ENCODE measurements around the gene RIMS3. TPM values are rescaled to one million over a fixed set of nuclear protein-coding genes. Genes with fewer than 3 reads are reported as not detected.

RIMS3 gene
- total and polyA plus RNA-seq, 9 donors = 1.3 to 12.6 (median 4.4) TPM

DNA sequence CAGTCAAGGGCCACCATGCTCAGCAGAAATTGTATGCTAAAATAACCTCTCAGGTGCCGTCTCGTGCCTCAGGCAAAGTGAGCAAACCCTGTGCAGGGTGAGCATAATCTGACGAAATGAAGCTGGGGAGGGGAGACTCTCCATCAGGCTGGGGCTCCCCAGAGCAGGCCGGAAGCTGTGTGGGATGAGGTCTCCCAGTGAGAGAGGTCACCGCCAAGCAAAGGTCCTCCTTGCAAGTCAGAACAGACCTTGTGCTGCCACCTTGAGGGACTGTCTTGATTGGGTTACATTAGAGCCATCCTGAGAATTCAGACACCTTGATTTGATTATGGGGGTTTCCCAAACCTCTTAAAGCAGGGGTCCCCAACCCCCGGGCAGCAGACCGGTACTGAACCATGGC is 69.9 kb downstream of the RIMS3 start:
- TF ChIP-seq EP300 (IDR thresholded peaks at IDR 0.05) (no peak), POLR2A (IDR thresholded peaks at IDR 0.05) (no peak), CTCF (IDR thresholded peaks at IDR 0.05) (no peak)
- 87 to 94% (median 93%) methylated on average over 7 of the region's 7 CpGs for WGBS, 3 donors
- Histone ChIP-seq H3K9me3 (no peaks in the 10 kb centered on the region), H3K27ac (no peak overlapping the region), H3K36me3 (no peaks in the 10 kb centered on the region), H3K4me3 (no peak overlapping the region), H3K4me1 (ENCODE audit: insufficient read depth) (no peaks in the 10 kb centered on the region), H3K27me3 (no peaks in the 10 kb centered on the region)
- no peak for DNase-seq
- intact Hi-C loops (cut with DNase I) = loop anchor here in 1 of 4 donors (10.0 kb wide), 1 partner anchor 249 kb away; no protein-coding TSS in a partner anchor

- no peaks in the 10 kb centered on the region for H3K4me1 ChIP-seq (ENCODE audit: insufficient read depth)
- H3K27me3 ChIP-seq = no peaks in the 10 kb centered on the region
- intact Hi-C loops (cut with DNase I) = loop anchor here in 1 of 4 donors (10.0 kb wide), 1 partner anchor 251 kb away; no protein-coding TSS in a partner anchor
- WGBS, 3 donors = 41 to 56% (median 47%) methylated on average over 3 of the region's 3 CpGs
- no peaks in the 10 kb centered on the region for H3K36me3 ChIP-seq
- H3K4me3 ChIP-seq = no peak overlapping the region
- H3K9me3 ChIP-seq = no peaks in the 10 kb centered on the region
- no peak for DNase-seq
- no peak overlapping the region for H3K27ac ChIP-seq
- no peak for TF ChIP-seq CTCF (IDR thresholded peaks at IDR 0.05)
- TF ChIP-seq EP300 (IDR thresholded peaks at IDR 0.05) = no peak
- TF ChIP-seq POLR2A (IDR thresholded peaks at IDR 0.05) = no peak
Observed at GRCh38 chr1:40594187-40594531, 71.3 kb downstream of the RIMS3 start.

- TF ChIP-seq CTCF (IDR thresholded peaks at IDR 0.05) (no peak), POLR2A (IDR thresholded peaks at IDR 0.05) (no peak), EP300 (IDR thresholded peaks at IDR 0.05) (no peak)
Observed at GRCh38 chr1:40593449-40594186, 71.9 kb downstream of the RIMS3 start.

DNA sequence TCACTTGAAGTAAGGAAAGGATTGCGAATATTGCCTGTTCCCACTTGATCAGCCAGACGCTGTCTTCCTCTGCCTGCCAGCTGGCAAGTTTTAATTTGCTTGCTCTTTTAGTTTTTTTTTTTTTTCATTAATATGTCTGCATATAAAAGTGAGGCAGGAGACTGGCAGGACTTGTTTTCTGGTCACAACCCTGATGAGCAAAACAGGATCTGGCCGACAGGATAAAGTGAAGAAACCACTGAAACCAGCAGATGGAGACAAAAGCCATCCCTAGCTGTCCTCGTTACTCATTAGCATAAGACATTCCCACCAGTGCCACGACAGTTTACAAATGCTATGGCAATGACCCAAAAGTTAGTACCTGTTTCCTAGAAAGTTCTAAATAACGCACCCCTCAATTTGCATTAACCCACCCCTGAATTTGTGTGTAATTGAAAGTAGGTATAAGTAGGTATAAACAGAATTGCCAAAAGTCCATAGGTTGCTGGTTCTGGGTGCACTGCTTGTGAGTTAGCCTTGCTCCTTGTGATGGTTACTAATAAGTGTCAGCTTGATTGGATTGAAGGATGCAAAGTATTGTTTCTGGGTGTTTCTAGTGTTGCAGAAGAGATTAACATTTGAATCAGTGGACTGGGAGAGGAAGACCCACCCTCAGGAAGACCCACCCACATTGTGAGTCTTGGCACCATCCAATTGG is 73.2 kb downstream of the RIMS3 start:
- no peak for DNase-seq
- no peak for TF ChIP-seq EP300 (IDR thresholded peaks at IDR 0.05)
- TF ChIP-seq CTCF (IDR thresholded peaks at IDR 0.05) = no peak
- no peak for TF ChIP-seq POLR2A (IDR thresholded peaks at IDR 0.05)
- intact Hi-C loops (cut with DNase I) = loop anchor here in 1 of 4 donors (10.0 kb wide), 1 partner anchor 253 kb away; no protein-coding TSS in a partner anchor
- no peak overlapping the region for H3K27ac ChIP-seq
- H3K9me3 ChIP-seq = no peaks in the 10 kb centered on the region
- H3K36me3 ChIP-seq = no peaks in the 10 kb centered on the region
- 34 to 37% (median 37%) methylated on average over 6 of the region's 6 CpGs for WGBS, 3 donors
- no peak overlapping the region for H3K4me3 ChIP-seq
- no peaks in the 10 kb centered on the region for H3K4me1 ChIP-seq (ENCODE audit: insufficient read depth)
- H3K27me3 ChIP-seq = no peaks in the 10 kb centered on the region

More at GRCh38 chr1:40593449-40594186, 71.9 kb downstream of the RIMS3 start:
- no peaks in the 10 kb centered on the region for H3K4me1 ChIP-seq (ENCODE audit: insufficient read depth)
- H3K27me3 ChIP-seq = no peaks in the 10 kb centered on the region
- no peak for DNase-seq
- 17 to 39% (median 25%) methylated on average over 8 of the region's 8 CpGs for WGBS, 3 donors
- intact Hi-C loops (cut with DNase I) = loop anchor here in 1 of 4 donors (10.0 kb wide), 1 partner anchor 251 kb away; no protein-coding TSS in a partner anchor
- H3K27ac ChIP-seq = no peak overlapping the region
- H3K9me3 ChIP-seq = no peaks in the 10 kb centered on the region
- H3K36me3 ChIP-seq = no peaks in the 10 kb centered on the region
- H3K4me3 ChIP-seq = no peak overlapping the region

All from ovary (tissue), 9 donors.